Activated CD4-positive, alpha-beta T cell treated with anti-CD3 and anti-CD28 coated beads, Interleukin-10, Interleukin-2, amounts not matched to agents 100 ng/mL and 50 ng/mL, durations not matched to agents 16 hours and 8 hours (primary cell): Measurements from ENCODE around the gene CLECL1.
"Not testable (repeated sequence)": the region's sequence is repeated elsewhere in the genome, so short reads cannot be mapped to it uniquely, and the experiment has no call there.

ENCODE experiments used
- DNase-seq: peaks from one replicate; pipeline ENCODE4 v3.0.0-alpha.2; 2020

CLECL1 gene

DNA sequence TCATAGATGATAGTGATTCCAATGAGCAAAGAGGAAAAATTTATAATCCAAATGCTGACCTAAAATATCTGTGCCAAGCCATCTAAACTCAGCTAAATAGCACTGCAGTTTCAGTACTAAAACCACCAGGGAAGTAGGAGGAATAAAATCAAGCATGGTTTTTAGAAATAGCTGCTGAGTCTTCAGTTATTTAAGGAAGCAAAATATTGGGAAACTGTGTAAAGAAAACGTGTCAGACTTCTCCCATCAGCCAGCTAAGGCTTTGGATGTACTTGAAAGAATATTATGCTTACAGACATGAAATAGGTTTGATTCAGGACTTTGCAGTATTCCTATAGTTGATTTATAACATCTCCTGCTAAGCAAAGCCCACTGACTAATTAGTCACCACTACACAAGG, 38.7 kb downstream of the CLECL1 start:
- DNase-seq: no peak

GRCh38 chr12:9692909-9693308, 40.0 kb downstream of the CLECL1 start:
- no peak for DNase-seq

- no peak for DNase-seq
Measured at GRCh38 chr12:9687228-9687627, 45.7 kb downstream of the CLECL1 start.

DNA sequence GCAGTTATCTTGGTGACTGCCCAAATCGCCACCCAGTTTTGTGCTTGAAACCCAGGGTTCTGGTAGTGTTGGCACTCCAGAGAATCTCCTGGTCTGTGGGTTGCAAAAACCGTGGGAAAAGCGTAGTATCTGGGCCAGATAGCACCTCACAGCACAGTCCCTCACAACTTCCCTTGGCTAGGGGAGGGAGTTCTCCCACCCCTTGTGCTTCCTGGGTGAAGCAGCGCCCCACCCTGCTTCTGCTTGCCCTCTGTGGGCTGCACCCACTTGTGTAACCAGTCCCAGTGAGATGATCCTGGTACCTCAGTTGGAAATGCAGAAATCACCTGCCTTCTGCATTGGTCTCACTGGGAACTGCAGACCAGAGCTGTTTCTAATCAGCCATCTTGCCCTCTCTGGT, 47.0 kb downstream of the CLECL1 start:
- DNase-seq: no peak

DNA sequence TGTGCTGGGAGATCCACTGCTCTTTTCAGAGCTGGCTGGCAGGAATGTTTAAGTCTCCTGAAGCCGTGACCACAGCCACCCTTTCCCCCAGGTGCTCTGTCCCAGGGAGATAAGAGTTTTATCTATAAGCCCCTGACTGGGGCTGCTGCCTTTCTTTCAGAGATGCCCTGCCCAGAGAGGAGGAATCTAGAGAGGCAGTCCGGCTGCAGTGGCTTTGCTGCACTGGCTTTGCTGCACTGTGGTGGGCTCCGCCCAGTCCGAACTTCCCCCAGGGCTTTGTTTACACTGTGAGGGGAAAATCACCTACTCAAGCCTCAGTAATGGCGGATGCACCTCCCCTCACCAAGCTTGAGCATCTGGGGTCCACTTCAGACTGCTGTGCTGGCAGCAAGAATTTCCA, 47.5 kb downstream of the CLECL1 start:
- not testable (repeated sequence) for DNase-seq

- DNase-seq: not testable (repeated sequence)
Measured at GRCh38 chr12:9682949-9683348, 49.9 kb downstream of the CLECL1 start.

DNA sequence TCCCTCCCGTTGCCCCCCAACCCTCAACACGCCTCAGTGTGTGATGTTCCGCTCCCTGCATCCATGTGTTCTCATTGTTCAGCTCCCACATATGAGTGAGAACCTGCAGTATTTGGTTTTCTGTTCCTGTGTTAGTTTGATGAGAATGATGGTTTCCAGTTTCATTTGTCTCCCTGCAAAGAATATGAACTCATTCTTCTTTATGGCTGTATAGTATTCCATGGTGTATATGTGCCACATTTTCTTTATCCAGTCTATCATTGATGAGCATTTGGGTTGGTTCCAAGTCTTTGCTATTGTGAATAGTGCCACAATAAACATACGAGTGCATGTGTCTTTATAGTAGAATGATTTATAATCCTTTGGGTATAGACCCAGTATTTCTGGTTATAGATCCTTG, 50.4 kb downstream of the CLECL1 start:
- not testable (repeated sequence) for DNase-seq

DNA sequence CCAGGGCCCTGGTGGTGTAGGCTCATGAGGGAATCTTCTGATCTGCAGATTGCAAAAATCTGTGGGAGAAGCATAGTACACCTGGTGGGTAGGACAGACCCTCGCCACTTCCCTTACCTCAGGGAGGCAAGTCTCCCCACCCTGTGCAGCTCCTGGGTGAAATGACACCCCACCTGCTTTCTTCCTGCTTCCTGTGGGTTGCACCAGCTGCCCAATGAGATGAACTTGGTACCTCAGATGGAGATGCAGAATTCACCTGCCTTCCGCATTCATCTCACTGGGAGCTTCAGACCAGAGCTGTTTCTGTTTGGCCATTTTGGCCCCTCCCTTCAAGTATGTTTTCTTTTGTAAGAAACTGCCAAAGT, 58.7 kb downstream of the CLECL1 start:
- DNase-seq: peak; percentile 79

DNA sequence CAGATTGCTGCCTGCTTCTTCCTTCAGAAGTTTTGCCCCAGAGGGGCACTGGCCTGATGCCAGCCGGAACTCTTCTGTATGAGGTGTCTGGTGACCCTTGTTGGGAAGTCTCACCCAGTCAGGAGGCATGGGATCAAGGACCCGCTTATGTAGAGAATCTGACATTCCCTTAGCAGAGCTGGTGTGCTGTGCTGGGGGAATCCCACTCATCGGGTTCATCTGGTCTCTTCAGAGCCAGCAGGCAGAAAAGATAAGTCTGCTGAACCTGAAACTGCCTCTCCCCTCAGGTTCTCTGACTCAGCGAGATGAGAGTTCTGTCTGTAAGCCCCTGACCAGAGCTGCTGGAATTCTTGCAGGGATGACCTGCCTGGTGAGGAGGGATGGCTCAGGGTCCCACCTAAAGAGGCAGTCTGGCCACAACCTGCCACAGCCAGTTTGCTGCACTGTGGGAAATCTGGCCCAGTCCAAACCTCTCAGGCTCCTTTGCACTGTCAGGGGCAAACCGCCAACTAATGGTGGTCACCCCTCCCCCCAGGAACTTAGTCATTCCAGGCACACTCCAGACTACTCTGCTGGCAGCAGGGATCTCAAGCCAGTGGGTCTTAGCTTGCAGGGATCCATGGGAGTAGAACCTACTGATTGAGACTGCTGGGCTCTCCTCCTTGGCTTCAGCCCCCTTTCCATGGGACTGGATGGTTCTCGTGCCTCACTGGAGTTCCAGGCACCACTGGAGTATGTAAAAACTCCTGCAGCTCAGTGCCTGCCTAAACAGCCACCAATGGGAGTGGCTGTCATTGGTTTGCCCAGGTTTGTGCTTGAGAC, 59.3 kb downstream of the CLECL1 start:
- peak; percentile 88 for DNase-seq
